Stimulated activated CD8-positive, alpha-beta memory T cell treated with anti-CD3 and anti-CD28 coated beads, Interleukin-7, amount 100 ng/mL, for 24 hours (primary cell): ENCODE results near the gene KAT7.
A peak's percentile ranks its signal among the peaks of the same experiment; 100 is the strongest.

Experiments
- DNase-seq: peaks from one replicate; pipeline ENCODE4 v3.0.0-alpha.2; 2020; ENCODE audit warnings: low read depth

The KAT7 gene

GRCh38 chr17:49760932-49761558 lies 27.4 kb upstream of the KAT7 start:
- no peak for DNase-seq

- DNase-seq = no peak
Measured at GRCh38 chr17:49762151-49762941, 26.1 kb upstream of the KAT7 start.

- peak; percentile 88 for DNase-seq
Measured at GRCh38 chr17:49763735-49764558, 24.5 kb upstream of the KAT7 start, which contains the start of gene FAM117A. Gene FAM117A, minus strand, starts transcription at chr17:49764131. Its CDS starts 44 bp downstream, at chr17:49764087.

- no peak for DNase-seq
Measured at GRCh38 chr17:49764559-49765180, 23.8 kb upstream of the KAT7 start.

- DNase-seq = no peak
Measured at GRCh38 chr17:49766918-49767530, 21.5 kb upstream of the KAT7 start.

GRCh38 chr17:49775546-49776260 lies 12.8 kb upstream of the KAT7 start:
- no peak for DNase-seq

GRCh38 chr17:49776551-49777300 lies 11.8 kb upstream of the KAT7 start:
- no peak for DNase-seq

GRCh38 chr17:49777563-49777962 lies 10.9 kb upstream of the KAT7 start:
- DNase-seq = no peak

- no peak for DNase-seq
Measured at GRCh38 chr17:49779156-49779738, 9.2 kb upstream of the KAT7 start.

GRCh38 chr17:49779739-49780231 lies 8.7 kb upstream of the KAT7 start:
- DNase-seq = no peak

- DNase-seq = no peak
Measured at GRCh38 chr17:49783071-49783715, 5.3 kb upstream of the KAT7 start.

- DNase-seq = no peak
Measured at GRCh38 chr17:49783791-49784190, 4.7 kb upstream of the KAT7 start.

- DNase-seq = no peak
Measured at GRCh38 chr17:49784636-49785035, 3.8 kb upstream of the KAT7 start.

GRCh38 chr17:49787884-49788477 lies 500 bp upstream of the KAT7 start:
- DNase-seq = no peak

GRCh38 chr17:49789243-49789578 lies 730 bp downstream of the KAT7 start:
- DNase-seq = no peak

- no peak for DNase-seq
Measured at GRCh38 chr17:49793309-49793708, 4.8 kb downstream of the KAT7 start.

- no peak for DNase-seq
Measured at GRCh38 chr17:49795372-49795771, 6.9 kb downstream of the KAT7 start.

- no peak for DNase-seq
Measured at GRCh38 chr17:49798182-49798581, 9.7 kb downstream of the KAT7 start.

GRCh38 chr17:49798738-49799137 lies 10.3 kb downstream of the KAT7 start:
- no peak for DNase-seq
